KBM-7 (cell line): ENCODE data around the gene MTHFD2L.
A peak's percentile ranks its signal among the peaks of the same experiment; 100 is the strongest.
"Not testable (repeated sequence)": the region's sequence is repeated elsewhere in the genome, so short reads cannot be mapped to it uniquely, and the experiment has no call there.

Experiments used
- DNase-seq: peaks from one replicate; pipeline ENCODE4 v3.0.0-alpha.2; 2015
- in situ Hi-C: fragments of 300-500 bp; cut with MboI; formaldehyde crosslinking; loops from 2 replicates; pipeline ENCODE4 v1.14.3; 2020; ENCODE audit warnings: low sequenced_read_pairs, low pct_unique_long_range_greater_than_20kb, mixed read lengths

Gene MTHFD2L

GRCh38 chr4:74127745-74128144 lies 30.2 kb upstream of the MTHFD2L start:
- in situ Hi-C loops, result no loop called here
- no peak for DNase-seq

DNA sequence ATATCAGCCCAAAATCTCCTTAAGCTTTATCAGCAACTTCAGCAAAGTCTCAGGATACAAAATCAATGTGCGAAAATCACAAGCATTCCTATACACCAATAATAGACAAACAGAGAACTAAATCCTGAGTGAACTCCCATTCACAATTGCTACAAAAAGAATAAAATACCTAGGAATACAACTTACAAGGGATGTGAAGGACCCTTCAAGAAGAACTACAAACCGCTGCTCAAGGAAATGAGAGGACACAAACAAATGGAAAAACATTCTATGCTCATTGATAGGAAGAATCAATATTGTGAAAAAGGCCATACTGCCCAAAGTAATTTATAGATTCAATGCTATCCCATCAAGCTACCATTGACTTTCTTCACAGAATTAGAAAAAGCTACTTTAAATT lies 27.1 kb upstream of the MTHFD2L start:
- DNase-seq, in situ Hi-C loops: not testable (repeated sequence)

DNA sequence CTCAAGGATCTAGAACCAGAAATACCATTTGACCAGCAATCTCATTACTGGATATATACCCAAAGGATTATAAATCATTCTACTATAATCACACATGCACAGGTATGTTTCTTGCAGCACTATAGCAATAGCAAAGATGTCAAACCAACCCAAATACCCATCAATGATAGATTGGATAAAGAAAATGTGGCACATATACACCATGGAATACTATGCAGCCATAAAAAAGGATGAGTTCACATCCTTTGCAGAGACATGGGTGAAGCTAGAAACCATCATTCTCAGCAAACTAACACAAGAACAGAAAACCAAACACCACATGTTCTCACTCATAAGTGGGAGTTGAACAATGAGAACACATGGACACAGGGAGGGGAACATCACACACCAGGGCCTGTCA lies 25.7 kb upstream of the MTHFD2L start:
- in situ Hi-C loops, DNase-seq: not testable (repeated sequence)

- in situ Hi-C loops, result no loop called here
- DNase-seq, result no peak
These were observed 25.0 kb upstream of the MTHFD2L start for GRCh38 chr4:74132944-74133343.

- in situ Hi-C loops, result no loop called here
These were observed 24.0 kb upstream of the MTHFD2L start for GRCh38 chr4:74133786-74134499.

DNA sequence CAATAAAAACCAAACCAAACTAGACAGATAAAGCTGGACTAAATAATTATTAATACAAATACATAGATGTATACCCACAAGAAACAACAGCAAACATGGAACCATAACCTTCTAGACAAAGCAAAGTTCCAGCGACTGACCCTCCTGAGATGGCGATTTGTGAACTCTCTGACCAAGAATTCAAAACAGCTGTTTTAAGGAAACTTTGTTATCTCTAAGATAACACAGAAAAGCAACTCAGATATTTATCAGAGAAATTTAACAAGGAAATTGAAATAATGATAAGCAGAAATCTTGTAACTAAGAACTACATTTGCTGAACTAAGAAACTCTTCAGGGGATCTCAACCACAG lies 23.4 kb upstream of the MTHFD2L start:
- in situ Hi-C loops, result no loop called here

More at GRCh38 chr4:74133786-74134499, 24.0 kb upstream of the MTHFD2L start:
- DNase-seq, result peak; percentile 72

DNA sequence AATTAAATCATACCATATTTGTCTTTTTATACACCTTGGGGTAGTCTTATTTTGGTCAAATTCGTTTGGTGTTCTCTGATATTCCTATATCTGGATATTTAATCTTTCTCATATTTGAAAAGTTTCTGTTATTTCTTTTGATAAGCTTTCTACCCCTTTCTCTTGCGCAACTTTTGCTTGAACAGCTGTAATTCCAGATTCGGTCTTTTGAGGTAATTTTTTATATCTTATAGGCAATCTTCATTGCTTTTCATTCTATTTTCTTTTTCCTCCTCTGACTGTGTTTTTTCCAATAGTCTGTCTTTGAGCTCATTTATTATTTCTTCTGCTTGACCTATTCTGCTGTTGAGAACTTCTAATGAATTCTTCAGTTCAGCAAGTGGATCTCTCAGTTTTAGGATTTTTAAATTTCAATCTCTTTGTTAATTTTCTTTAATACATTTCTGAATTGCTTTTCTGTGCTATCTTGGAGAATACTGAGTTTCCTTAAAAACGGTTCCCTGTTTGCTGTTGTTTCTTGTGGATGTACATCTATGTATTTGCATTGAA lies 11.3 kb upstream of the MTHFD2L start:
- DNase-seq, result no peak
- in situ Hi-C loops, result no loop called here

More for the DNA sequence above, 23.4 kb upstream of the MTHFD2L start:
- DNase-seq, result no peak

DNA sequence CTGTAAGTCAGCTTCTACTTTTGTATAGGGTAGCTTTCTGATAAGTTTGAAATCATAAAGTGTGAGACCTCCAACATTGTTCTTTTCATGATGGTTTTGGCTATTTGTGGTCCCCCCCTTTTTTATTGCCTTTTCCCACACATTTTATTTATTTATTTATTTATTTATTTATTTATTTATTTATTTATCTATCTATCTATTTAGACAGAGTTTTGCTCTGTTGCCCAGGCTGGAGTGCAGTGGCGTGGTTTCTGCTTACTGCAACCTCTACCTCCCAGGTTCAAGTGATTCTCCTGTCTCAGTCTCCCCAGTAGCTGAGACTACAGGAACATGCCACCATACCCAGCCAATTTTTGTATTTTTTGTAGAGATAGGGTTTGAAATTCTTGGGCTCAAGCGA lies 9.7 kb upstream of the MTHFD2L start:
- in situ Hi-C loops, result no loop called here
- DNase-seq, result no peak

- in situ Hi-C loops, result no loop called here
- DNase-seq, result no peak
These were observed 5.1 kb upstream of the MTHFD2L start for GRCh38 chr4:74152836-74153235.

- in situ Hi-C loops, result no loop called here
- DNase-seq, result no peak
These were observed 1.4 kb upstream of the MTHFD2L start for GRCh38 chr4:74156521-74156920.

DNA sequence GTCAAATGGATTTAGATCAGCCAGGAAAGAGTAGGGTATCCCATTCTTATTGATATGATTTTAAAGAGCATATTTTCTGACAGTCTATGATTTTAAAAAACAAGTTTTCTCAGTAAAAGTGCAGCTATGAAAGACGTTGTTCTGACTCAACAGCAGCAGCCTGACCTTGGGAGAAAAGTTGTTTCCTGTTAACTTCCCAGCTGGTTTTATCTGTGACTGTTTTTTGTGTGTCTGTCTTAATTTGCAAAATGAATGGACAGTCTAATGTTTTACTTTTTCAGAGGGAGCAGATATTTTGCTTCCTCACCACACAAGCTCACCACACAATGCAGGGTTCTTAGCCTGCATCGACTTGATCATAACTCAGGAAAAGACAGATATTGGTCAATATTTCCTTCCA lies 764 bp upstream of the MTHFD2L start:
- in situ Hi-C loops, result no loop called here
- no peak for DNase-seq

DNA sequence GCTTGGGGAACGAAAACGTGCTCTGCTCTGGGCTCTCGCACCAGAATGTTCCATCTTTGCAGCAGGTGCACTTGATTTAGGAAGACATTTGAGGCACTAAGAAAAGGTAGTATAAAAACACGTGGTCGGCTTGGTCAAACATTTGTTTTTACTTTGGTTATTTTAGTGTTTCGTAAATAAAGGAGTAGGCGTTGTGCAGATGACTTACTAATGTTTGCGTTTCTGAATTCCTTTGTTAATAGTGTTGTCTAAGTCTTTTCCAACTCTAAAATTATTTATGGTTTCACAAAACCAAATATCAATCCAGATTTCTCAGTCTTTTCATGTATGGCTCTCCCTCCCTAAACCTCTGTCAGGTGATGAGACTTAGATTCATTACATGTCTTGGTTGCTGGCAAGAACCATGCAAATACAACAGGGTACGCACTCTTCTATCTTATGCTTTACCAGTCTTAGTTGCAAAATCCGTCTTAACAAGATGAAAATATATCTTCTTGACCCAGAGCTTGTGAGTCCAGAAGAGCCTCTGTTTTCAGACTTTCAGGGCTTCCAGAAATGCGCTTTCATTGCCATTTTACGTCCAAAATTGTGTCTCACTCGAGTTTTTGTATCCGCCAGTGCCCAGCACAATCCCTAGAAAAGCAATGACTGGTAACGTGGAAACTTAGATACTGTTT lies 686 bp downstream of the MTHFD2L start:
- in situ Hi-C loops, result no loop called here
- peak; percentile 25 for DNase-seq

GRCh38 chr4:74159143-74159709 lies 1.3 kb downstream of the MTHFD2L start:
- in situ Hi-C loops, result no loop called here
- peak; percentile 23 for DNase-seq

DNA sequence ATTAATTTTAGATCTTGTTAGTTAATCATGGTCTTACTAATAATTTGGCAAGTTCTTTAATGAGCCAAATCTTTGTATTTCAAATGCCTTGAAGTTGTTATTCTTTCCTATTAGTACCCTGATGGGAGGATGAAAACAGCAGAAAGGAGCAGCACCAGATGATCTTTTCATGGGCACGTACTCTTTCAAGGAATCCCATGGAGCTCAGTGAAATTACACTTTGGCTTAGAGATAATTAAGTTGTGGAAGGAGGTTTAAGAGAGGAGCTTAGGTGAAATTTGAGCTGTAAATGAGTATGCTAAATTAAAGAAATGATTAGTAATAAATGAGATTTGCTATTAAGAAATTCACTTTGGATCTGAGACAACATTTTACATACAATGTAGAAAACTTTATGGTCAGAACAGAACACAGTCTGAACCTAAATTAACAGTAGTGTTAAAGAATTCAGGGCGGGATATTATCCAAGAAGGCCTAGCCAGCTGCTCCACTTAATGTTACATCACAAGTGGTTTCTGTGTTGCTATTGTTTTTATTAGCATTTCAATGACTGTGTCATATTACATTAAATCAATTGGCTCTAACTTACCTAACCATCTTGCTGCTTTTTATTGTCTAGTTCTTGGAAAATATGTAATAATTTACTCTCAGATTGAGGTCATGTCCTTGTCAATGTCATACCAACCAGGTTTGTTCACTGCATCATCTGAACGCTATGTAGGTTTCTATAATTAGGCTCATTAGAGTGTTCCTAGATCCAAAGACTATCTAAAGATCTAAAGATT lies 3.9 kb downstream of the MTHFD2L start:
- in situ Hi-C loops, result no loop called here
- no peak for DNase-seq

GRCh38 chr4:74166135-74166534 lies 8.2 kb downstream of the MTHFD2L start:
- in situ Hi-C loops, result no loop called here

DNA sequence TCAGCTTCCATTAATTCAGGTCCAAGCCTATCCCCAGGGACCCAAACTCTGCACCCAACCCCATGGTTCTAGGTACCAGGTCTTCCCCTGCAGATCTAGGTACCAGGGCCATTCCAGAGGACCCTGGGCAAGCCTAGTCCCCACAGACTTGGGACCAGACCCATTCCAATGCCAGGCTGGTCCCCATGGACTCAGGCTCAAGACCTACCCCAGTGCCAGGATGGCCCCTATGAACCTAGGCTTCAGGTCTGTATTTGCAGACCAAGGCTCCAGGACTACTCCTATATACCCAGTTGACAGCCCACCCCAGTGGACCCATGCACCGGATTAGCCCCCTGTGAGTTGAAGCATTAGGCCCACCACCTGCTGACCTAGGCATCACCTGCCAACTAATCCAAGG lies 8.9 kb downstream of the MTHFD2L start:
- in situ Hi-C loops, result no loop called here
- DNase-seq, result no peak

More at GRCh38 chr4:74166135-74166534, 8.2 kb downstream of the MTHFD2L start:
- peak; percentile 36 for DNase-seq

- in situ Hi-C loops, result no loop called here
- DNase-seq, result no peak
These were observed 9.7 kb downstream of the MTHFD2L start for GRCh38 chr4:74167585-74167984.

DNA sequence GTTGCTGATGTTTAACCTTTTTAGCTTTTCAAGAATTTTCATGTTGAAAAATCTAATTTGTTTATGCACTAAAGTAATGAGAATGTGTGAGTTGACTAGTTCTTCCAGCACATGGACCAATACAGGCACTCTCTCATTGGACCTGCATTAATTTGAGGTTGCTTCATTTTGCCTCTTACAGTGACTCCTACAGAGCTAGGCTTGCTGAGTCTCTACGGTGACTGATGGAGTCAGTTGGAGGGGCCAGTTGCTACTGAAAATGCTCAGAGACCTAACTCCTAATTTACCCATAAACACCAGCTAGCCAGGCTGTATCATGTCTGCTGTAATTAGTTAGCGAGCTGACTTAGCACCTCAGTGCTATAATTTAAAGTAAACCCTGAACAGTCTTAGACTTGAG lies 10.9 kb downstream of the MTHFD2L start:
- in situ Hi-C loops, result no loop called here
- no peak for DNase-seq

DNA sequence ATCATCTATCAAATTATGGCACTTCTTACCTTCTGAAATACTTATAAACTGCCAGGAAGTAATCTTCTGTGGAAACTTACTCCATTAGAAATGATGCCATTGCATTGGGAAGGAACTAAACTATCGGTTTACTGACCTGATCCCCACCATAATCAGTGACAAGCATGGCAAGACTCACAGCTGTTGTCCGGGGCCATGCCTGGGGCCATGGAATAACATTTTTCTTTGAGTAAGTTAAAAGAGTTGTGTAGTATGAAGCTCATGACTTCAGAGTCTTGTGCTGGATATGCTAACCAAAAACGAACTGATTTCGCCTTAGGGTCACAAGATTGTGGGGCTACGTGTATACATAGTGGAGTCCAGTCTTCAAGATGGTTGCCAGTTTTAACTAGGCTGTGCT lies 15.4 kb downstream of the MTHFD2L start:
- no peak for DNase-seq
- in situ Hi-C loops, result no loop called here

- DNase-seq, result no peak
- in situ Hi-C loops, result no loop called here
These were observed 16.5 kb downstream of the MTHFD2L start for GRCh38 chr4:74174421-74174820.
